ENCODE data around the gene THSD4.

- TF ChIP-seq EZH2phosphoT487 (IDR thresholded peaks at IDR 0.05; ENCODE audit: borderline replicate concordance, low read depth, low read length) (no peak), CTCF (conservative IDR thresholded peaks at IDR 0.05; ENCODE audit: low read length) (no peak)
Observed at GRCh38 chr15:71097890-71098289, 17.4 kb upstream of the THSD4 start.
